ENCODE data around the gene EIF2AK3. TPM values are rescaled to one million over a fixed set of nuclear protein-coding genes. Genes with fewer than 3 reads are reported as not detected.

EIF2AK3 gene
- polyA plus RNA-seq, 1 donor (not counting 4 experiments of a cell fraction or from before 2014, with no cell fraction given), result 10.9 TPM

DNA sequence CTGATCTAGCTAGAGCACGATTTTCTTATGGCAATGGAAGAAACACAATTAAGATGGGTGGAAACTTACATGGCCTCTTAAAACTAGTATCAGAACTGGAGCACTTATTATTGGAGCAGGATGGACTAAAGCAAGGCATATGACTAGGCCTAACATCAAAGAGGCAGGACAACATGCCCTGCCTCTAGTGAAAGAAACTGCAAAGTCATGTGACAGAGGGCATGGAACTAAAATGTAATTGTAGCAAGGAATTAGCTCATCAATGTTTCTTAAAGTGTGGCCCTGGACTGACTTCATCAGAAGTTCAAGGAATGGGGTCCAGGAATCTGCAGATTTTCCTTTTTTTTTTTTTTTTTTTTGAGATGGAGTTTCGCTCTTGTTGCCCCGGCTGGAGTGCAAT lies 5.3 kb upstream of the EIF2AK3 start:
- TF ChIP-seq, protein P1, sequence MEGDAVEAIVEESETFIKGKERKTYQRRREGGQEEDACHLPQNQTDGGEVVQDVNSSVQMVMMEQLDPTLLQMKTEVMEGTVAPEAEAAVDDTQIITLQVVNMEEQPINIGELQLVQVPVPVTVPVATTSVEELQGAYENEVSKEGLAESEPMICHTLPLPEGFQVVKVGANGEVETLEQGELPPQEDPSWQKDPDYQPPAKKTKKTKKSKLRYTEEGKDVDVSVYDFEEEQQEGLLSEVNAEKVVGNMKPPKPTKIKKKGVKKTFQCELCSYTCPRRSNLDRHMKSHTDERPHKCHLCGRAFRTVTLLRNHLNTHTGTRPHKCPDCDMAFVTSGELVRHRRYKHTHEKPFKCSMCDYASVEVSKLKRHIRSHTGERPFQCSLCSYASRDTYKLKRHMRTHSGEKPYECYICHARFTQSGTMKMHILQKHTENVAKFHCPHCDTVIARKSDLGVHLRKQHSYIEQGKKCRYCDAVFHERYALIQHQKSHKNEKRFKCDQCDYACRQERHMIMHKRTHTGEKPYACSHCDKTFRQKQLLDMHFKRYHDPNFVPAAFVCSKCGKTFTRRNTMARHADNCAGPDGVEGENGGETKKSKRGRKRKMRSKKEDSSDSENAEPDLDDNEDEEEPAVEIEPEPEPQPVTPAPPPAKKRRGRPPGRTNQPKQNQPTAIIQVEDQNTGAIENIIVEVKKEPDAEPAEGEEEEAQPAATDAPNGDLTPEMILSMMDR (optimal IDR thresholded peaks at IDR 0.05 in 1 of 3, IDR thresholded peaks at IDR 0.05 in 1 of 3, conservative IDR thresholded peaks at IDR 0.05 in 1 of 3; ENCODE audit: extremely low read depth in 1 of 3, insufficient read depth in 2 of 3, low read length in 3 of 3), result no peak
- no peak for TF ChIP-seq EZH2 (IDR thresholded peaks at IDR 0.05; ENCODE audit: low read length)
- Histone ChIP-seq H3K9me3 (ENCODE audit: control insufficient read depth, low read depth, low read length) (no peaks in the 10 kb centered on the region), H3K9ac (ENCODE audit: control insufficient read depth, extremely low read depth, insufficient read depth, low read length) (no peak overlapping the region), H4K20me1 (ENCODE audit: control insufficient read depth, extremely low read depth, insufficient read depth, low read length) (no peaks in the 10 kb centered on the region), H3K4me3 (ENCODE audit: control insufficient read depth in 2 of 3, extremely low read depth in 1 of 3, insufficient read depth in 2 of 3, low read depth in 1 of 3, low read length in 3 of 3) (no peak overlapping the region), H3K27me3 (ENCODE audit: control insufficient read depth, extremely low read depth, insufficient read depth, low read length) (no peaks in the 10 kb centered on the region), H2AFZ (ENCODE audit: control insufficient read depth, low read length) (no peak overlapping the region), H3K4me2 (ENCODE audit: control insufficient read depth, extremely low read depth, insufficient read depth, low read depth, low read length) (no peak overlapping the region), H3K79me2 (ENCODE audit: control insufficient read depth, insufficient read depth, low read length) (no peaks in the 10 kb centered on the region), H3K27ac (ENCODE audit: control insufficient read depth, insufficient read depth, low read length) (no peak overlapping the region), H3K36me3 (ENCODE audit: control insufficient read depth in 2 of 2, extremely low read depth in 1 of 2, insufficient read depth in 2 of 2, low read length in 2 of 2) (no peaks in the 10 kb centered on the region), H3K4me1 (ENCODE audit: control insufficient read depth, extremely low read depth, insufficient read depth, low read length) (peaks cover 2% of the 10 kb centered on the region), H3K9me1 (ENCODE audit: control insufficient read depth, extremely low read depth, insufficient read depth, low read length) (no peaks in the 10 kb centered on the region)
- dilution Hi-C loops (cut with MboI; ENCODE audit: extremely low pct_ligation_motif_present, low sequenced_read_pairs), result no loop called here
- no peak for DNase-seq (ENCODE audit: low read depth, low spot score)
- no peak for FAIRE-seq

- Histone ChIP-seq H3K27ac (ENCODE audit: control insufficient read depth, insufficient read depth, low read length) (peak overlapping the region; percentile 99), H3K9me3 (ENCODE audit: control insufficient read depth, low read depth, low read length) (no peaks in the 10 kb centered on the region), H3K4me1 (ENCODE audit: control insufficient read depth, extremely low read depth, insufficient read depth, low read length) (peaks cover 15% of the 10 kb centered on the region), H3K9me1 (ENCODE audit: control insufficient read depth, extremely low read depth, insufficient read depth, low read length) (no peaks in the 10 kb centered on the region), H3K4me2 (ENCODE audit: control insufficient read depth, extremely low read depth, insufficient read depth, low read depth, low read length) (peak overlapping the region; percentile 89), H3K36me3 (ENCODE audit: control insufficient read depth in 2 of 2, extremely low read depth in 1 of 2, insufficient read depth in 2 of 2, low read length in 2 of 2) (no peaks in the 10 kb centered on the region), H2AFZ (ENCODE audit: control insufficient read depth, low read length) (no peak overlapping the region), H3K79me2 (ENCODE audit: control insufficient read depth, insufficient read depth, low read length) (peaks cover 31% of the 10 kb centered on the region), H3K4me3 (ENCODE audit: control insufficient read depth in 2 of 3, extremely low read depth in 1 of 3, insufficient read depth in 2 of 3, low read depth in 1 of 3, low read length in 3 of 3) (peak overlapping the region in 2 of 3 experiments; percentile 80 to 97), H3K27me3 (ENCODE audit: control insufficient read depth, extremely low read depth, insufficient read depth, low read length) (no peaks in the 10 kb centered on the region), H3K9ac (ENCODE audit: control insufficient read depth, extremely low read depth, insufficient read depth, low read length) (peak overlapping the region; percentile 99), H4K20me1 (ENCODE audit: control insufficient read depth, extremely low read depth, insufficient read depth, low read length) (peaks cover 3% of the 10 kb centered on the region)
- TF ChIP-seq, protein P1 (optimal IDR thresholded peaks at IDR 0.05 in 1 of 3, IDR thresholded peaks at IDR 0.05 in 1 of 3, conservative IDR thresholded peaks at IDR 0.05 in 1 of 3; ENCODE audit: extremely low read depth in 1 of 3, insufficient read depth in 2 of 3, low read length in 3 of 3), result no peak
- TF ChIP-seq EZH2 (IDR thresholded peaks at IDR 0.05; ENCODE audit: low read length), result no peak
- dilution Hi-C loops (cut with MboI; ENCODE audit: extremely low pct_ligation_motif_present, low sequenced_read_pairs), result no loop called here
- FAIRE-seq, result no peak
- no peak for DNase-seq (ENCODE audit: low read depth, low spot score)
These were observed 1.3 kb upstream of the EIF2AK3 start for GRCh38 chr2:88628571-88628939.
